Glutamatergic neuron (in vitro differentiated cells): ENCODE measurements around the gene LRRC38. TPM values are rescaled to one million over a fixed set of nuclear protein-coding genes. Genes with fewer than 3 reads are reported as not detected.

Experiments used
- DNase-seq: peaks from one replicate; pipeline ENCODE4 v3.0.0; 2022
- H3K27ac Mint-ChIP-seq: one replicate; pipeline ENCODE4 v1.8.0; 2020; ENCODE audit warnings: mild to moderate bottlenecking, mixed read lengths, inconsistent platforms; ENCODE audit not compliant: unreplicated experiment
- H3K27me3 Mint-ChIP-seq: one replicate; pipeline ENCODE4 v1.8.0; 2020; ENCODE audit warnings: mild to moderate bottlenecking, moderate library complexity, mixed read lengths, inconsistent platforms; ENCODE audit not compliant: unreplicated experiment
- H3K36me3 Mint-ChIP-seq: one replicate; pipeline ENCODE4 v1.8.0; 2020; ENCODE audit warnings: mild to moderate bottlenecking, mixed read lengths, inconsistent platforms; ENCODE audit not compliant: unreplicated experiment
- H3K4me1 Mint-ChIP-seq: one replicate; pipeline ENCODE4 v1.8.0; 2020; ENCODE audit warnings: mild to moderate bottlenecking, low read depth, mixed read lengths, inconsistent platforms; ENCODE audit not compliant: unreplicated experiment
- H3K4me3 Mint-ChIP-seq: one replicate; pipeline ENCODE4 v1.8.0; 2020; ENCODE audit warnings: mild to moderate bottlenecking, mixed read lengths, inconsistent platforms; ENCODE audit not compliant: unreplicated experiment
- H3K9me3 Mint-ChIP-seq: one replicate; pipeline ENCODE4 v1.8.0; 2020; ENCODE audit warnings: mild to moderate bottlenecking, moderate library complexity, mixed read lengths, inconsistent platforms; ENCODE audit not compliant: unreplicated experiment
- total RNA-seq: library from RNA; stranded (reverse); fragmentation: NEBNext Ultra II Directional; extraction: Animal tissue kit (Norgen Biotek cat#: 25700); gene quantifications from one replicate; pipeline ENCODE4 v1.2.1, GENCODE V29; 2021; ENCODE audit not compliant: unreplicated experiment
- TF ChIP-seq, protein P1 (sequence below): fragments of 200-600 bp; sonication (generic); IDR thresholded peaks from one replicate; pipeline ENCODE4 v1.5.0; 2021; ENCODE audit not compliant: partially characterized antibody, unreplicated experiment

The LRRC38 gene
- total RNA-seq, 1 donor from 2014 or later, result not detected

DNA sequence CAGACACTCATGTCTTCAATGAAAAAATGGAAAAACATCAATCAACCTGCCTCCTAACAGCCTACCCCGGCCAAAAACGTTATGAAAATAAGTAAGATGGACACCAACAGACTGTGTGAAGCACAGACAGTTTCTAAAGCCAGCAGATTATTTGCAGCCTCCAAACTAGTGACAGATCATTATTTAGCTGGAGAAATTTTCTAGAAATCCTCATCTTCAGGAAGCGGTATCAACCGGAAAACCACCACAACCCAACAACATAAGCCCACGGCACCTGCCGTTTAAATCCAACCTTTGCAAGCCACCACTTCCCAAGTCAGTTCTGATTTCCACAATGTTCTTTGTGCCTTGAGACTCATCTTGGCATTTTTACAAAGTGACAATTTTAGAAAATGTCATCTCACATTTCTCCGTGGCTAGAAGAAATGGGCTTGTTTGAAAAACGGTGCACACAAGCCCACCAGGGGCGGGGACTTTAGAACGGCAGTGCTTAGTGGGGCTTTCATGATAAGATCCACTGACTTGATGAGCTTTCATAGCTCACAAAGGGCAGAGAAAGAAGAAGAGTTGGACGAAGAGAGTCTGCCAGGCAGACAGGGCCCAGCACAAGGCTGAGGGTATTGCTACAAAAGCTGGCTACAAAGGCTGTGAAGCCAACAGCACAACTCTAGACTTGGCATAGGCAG is 34.5 kb downstream of the LRRC38 start:
- TF ChIP-seq, protein P1, sequence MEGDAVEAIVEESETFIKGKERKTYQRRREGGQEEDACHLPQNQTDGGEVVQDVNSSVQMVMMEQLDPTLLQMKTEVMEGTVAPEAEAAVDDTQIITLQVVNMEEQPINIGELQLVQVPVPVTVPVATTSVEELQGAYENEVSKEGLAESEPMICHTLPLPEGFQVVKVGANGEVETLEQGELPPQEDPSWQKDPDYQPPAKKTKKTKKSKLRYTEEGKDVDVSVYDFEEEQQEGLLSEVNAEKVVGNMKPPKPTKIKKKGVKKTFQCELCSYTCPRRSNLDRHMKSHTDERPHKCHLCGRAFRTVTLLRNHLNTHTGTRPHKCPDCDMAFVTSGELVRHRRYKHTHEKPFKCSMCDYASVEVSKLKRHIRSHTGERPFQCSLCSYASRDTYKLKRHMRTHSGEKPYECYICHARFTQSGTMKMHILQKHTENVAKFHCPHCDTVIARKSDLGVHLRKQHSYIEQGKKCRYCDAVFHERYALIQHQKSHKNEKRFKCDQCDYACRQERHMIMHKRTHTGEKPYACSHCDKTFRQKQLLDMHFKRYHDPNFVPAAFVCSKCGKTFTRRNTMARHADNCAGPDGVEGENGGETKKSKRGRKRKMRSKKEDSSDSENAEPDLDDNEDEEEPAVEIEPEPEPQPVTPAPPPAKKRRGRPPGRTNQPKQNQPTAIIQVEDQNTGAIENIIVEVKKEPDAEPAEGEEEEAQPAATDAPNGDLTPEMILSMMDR, result no peak
- H3K4me3 Mint-ChIP-seq, result no peak overlapping the region
- H3K4me1 Mint-ChIP-seq, result no peaks in the 10 kb centered on the region
- H3K27ac Mint-ChIP-seq, result no peak overlapping the region
- no peak for DNase-seq
- no peaks in the 10 kb centered on the region for H3K36me3 Mint-ChIP-seq
- peaks cover 5% of the 10 kb centered on the region for H3K9me3 Mint-ChIP-seq
- no peaks in the 10 kb centered on the region for H3K27me3 Mint-ChIP-seq

DNA sequence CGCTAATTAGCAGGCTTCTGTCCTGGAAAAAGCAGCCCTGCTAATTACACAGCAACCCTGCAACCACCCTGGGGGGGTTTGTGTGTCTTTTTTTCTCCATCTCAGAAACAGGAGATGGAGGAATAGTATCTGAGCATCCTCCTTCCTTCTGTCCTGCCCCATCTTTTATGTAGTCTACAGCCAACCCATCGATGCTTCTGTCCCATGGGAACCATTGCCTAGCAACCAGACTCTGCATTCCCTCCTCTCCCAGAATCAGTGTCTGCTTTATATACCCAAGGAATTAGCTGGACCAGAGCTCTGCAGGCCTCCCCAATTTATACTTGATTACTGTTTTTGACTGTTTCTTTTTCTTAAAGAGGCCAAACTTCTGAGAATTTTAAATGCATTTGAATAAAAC is 35.1 kb downstream of the LRRC38 start:
- H3K27me3 Mint-ChIP-seq, result no peaks in the 10 kb centered on the region
- H3K4me3 Mint-ChIP-seq, result no peak overlapping the region
- peak; percentile 66 for DNase-seq
- no peak overlapping the region for H3K27ac Mint-ChIP-seq
- no peaks in the 10 kb centered on the region for H3K36me3 Mint-ChIP-seq
- H3K4me1 Mint-ChIP-seq, result no peaks in the 10 kb centered on the region
- H3K9me3 Mint-ChIP-seq, result peaks cover 5% of the 10 kb centered on the region
- TF ChIP-seq, protein P1, result no peak

DNA sequence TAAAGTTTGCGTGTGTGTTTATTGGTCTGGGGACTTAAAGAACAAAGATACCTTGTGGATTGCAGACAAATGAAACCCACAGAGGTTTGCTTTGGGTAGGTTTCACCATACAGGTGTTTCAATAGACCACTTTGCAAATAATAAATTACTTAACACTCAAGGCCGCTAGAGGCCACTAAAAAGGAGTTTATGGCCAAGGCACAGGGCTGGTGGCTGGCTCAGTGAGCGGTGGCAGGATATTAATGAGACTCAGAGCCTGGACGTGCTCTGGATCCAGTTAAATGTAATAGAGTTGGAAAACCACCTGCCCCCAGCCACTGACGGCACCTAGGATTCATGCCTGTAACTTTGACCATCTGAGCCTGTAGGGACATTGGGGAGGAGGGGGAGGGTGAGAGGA is 44.5 kb downstream of the LRRC38 start:
- DNase-seq, result no peak
- Mint-ChIP-seq H3K27ac (no peak overlapping the region), H3K36me3 (no peaks in the 10 kb centered on the region), H3K9me3 (no peaks in the 10 kb centered on the region), H3K4me1 (no peaks in the 10 kb centered on the region), H3K27me3 (peaks cover 1% of the 10 kb centered on the region), H3K4me3 (no peak overlapping the region)
- TF ChIP-seq, protein P1, result no peak

GRCh38 chr1:13465515-13465914 is 48.3 kb downstream of the LRRC38 start:
- no peak for DNase-seq
- Mint-ChIP-seq H3K27me3 (peaks cover 1% of the 10 kb centered on the region), H3K9me3 (no peaks in the 10 kb centered on the region), H3K36me3 (no peaks in the 10 kb centered on the region), H3K27ac (no peak overlapping the region), H3K4me1 (no peaks in the 10 kb centered on the region), H3K4me3 (no peak overlapping the region)
- TF ChIP-seq, protein P1, result no peak

DNA sequence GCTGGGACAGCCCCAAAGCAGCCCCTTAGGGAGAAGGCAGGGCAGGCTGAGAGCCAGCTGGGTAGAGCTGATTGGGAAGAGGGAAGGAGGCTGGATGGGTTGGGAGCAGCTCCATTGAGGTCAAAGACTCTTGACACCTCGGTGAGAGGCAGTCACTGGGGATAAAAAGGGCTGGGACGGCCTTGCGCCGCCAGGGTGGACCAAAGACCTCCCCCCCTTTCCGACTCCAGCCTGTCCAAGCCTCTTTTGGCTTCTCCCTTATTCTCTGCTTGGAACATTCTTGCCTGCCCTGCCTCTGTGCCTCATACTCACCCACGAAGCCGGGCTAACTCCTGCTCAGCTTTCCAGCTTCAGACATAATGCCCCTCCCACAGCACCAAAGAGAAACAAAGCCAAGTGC is 51.1 kb downstream of the LRRC38 start:
- Mint-ChIP-seq H3K36me3 (no peaks in the 10 kb centered on the region), H3K27me3 (no peaks in the 10 kb centered on the region), H3K4me1 (no peaks in the 10 kb centered on the region), H3K9me3 (peaks cover 3% of the 10 kb centered on the region), H3K4me3 (no peak overlapping the region), H3K27ac (no peak overlapping the region)
- DNase-seq, result no peak
- TF ChIP-seq, protein P1, result no peak
